ENCODE results near the gene ZIC3. TPM values are rescaled to one million over a fixed set of nuclear protein-coding genes. Genes with fewer than 3 reads are reported as not detected.

Gene ZIC3
- total RNA-seq, 1 experiment from 2014 or later, result not detected

- H3K4me3 Mint-ChIP-seq (ENCODE audit: unreplicated experiment), result no peak overlapping the region
- CTCF ChIA-PET, result no interaction called here
- peaks cover 2% of the 10 kb centered on the region for H3K27me3 Mint-ChIP-seq (ENCODE audit: insufficient read depth, unreplicated experiment)
- H3K27me3 ChIP-seq (replicated peaks; ENCODE audit: control insufficient read depth, insufficient read depth, low read length), result no peaks in the 10 kb centered on the region
- H3K36me3 Mint-ChIP-seq (ENCODE audit: insufficient read depth, unreplicated experiment), result no peaks in the 10 kb centered on the region
- H3K27ac Mint-ChIP-seq (ENCODE audit: unreplicated experiment), result no peak overlapping the region
- no peaks in the 10 kb centered on the region for H3K4me1 Mint-ChIP-seq (ENCODE audit: low read depth, unreplicated experiment)
- H3K4me3 ChIP-seq (ENCODE audit: low read depth, low read length), result no peak overlapping the region
- no peak for TF ChIP-seq CTCF (IDR thresholded peaks at IDR 0.05; ENCODE audit: insufficient read depth in 1 of 2, low read depth in 1 of 2, low read length in 1 of 2, severe bottlenecking in 1 of 2, unreplicated experiment in 1 of 2)
- no peaks in the 10 kb centered on the region for H3K9me3 ChIP-seq
- POLR2A ChIA-PET, result no interaction called here
- no peaks in the 10 kb centered on the region for H3K36me3 ChIP-seq (ENCODE audit: control insufficient read depth, insufficient read depth, low read length)
- intact Hi-C loops (cut with micrococcal nuclease; ENCODE audit: unreplicated experiment), result no loop called here
- H3K4me1 ChIP-seq, result no peaks in the 10 kb centered on the region
- BruUV-seq (replicated peaks), result no TSS peak
- no peak for DNase-seq
- H3K9me3 Mint-ChIP-seq (ENCODE audit: unreplicated experiment), result peaks cover 9% of the 10 kb centered on the region
Measured at GRCh38 chrX:137600769-137601168, 34.8 kb downstream of the ZIC3 start.
